ENCODE data around the gene ZBTB39. TPM values are rescaled to one million over a fixed set of nuclear protein-coding genes. Genes with fewer than 3 reads are reported as not detected.
"Not testable (repeated sequence)": the region's sequence is repeated elsewhere in the genome, so short reads cannot be mapped to it uniquely, and the experiment has no call there.

The ZBTB39 gene
- total and polyA plus RNA-seq, 3 experiments from 2014 or later = 2.0 to 9.3 (median 9.1) TPM

GRCh38 chr12:57027805-57028153, 21.4 kb upstream of the ZBTB39 start:
- Mint-ChIP-seq H3K4me3 (no peak overlapping the region), H3K4me1 (peaks cover 20 to 35% (median 25%) of the 10 kb centered on the region in 3 donors)

GRCh38 chr12:57027011-57027804, 20.9 kb upstream of the ZBTB39 start:
- Histone ChIP-seq H3K36me3 (ENCODE audit: insufficient read depth, low read length) (no peaks in the 10 kb centered on the region), H3K27me3 (ENCODE audit: insufficient read depth, low read length, poor library complexity, severe bottlenecking) (no peaks in the 10 kb centered on the region), H3K9me3 (ENCODE audit: low read length) (no peaks in the 10 kb centered on the region), H3K4me1 (ENCODE audit: insufficient read depth, low read length) (peaks cover 46% of the 10 kb centered on the region), H3K4me3 (ENCODE audit: low read length) (no peak overlapping the region), H3K27ac (ENCODE audit: low read depth, low read length) (no peak overlapping the region)
- H3K9me3 Mint-ChIP-seq = no peaks in the 10 kb centered on the region
- CTCF ChIA-PET = interaction anchor here (1.0 to 1.4 kb wide), 3 partner anchors 8 to 88 kb away, joined by 3 to 6 read pairs (median 3); no protein-coding TSS in a partner anchor
- H3K4me3 Mint-ChIP-seq = no peak overlapping the region
- peaks cover 20 to 35% (median 25%) of the 10 kb centered on the region in 3 donors for H3K4me1 Mint-ChIP-seq
- DNase-seq = no peak
- POLR2A ChIA-PET = no interaction called here
- no peaks in the 10 kb centered on the region for H3K27me3 Mint-ChIP-seq
- H3K36me3 Mint-ChIP-seq = no peaks in the 10 kb centered on the region
- H3K27ac Mint-ChIP-seq = peak overlapping the region in 6 of 8 donors; percentile 2 to 75 (median 30)

More at GRCh38 chr12:57027805-57028153, 21.4 kb upstream of the ZBTB39 start:
- no peaks in the 10 kb centered on the region for H3K36me3 Mint-ChIP-seq
- H3K27me3 ChIP-seq (ENCODE audit: insufficient read depth, low read length, poor library complexity, severe bottlenecking) = no peaks in the 10 kb centered on the region
- peaks cover 46% of the 10 kb centered on the region for H3K4me1 ChIP-seq (ENCODE audit: insufficient read depth, low read length)
- POLR2A ChIA-PET = no interaction called here
- no peaks in the 10 kb centered on the region for H3K36me3 ChIP-seq (ENCODE audit: insufficient read depth, low read length)
- no peaks in the 10 kb centered on the region for H3K9me3 Mint-ChIP-seq
- no peak overlapping the region for H3K27ac ChIP-seq (ENCODE audit: low read depth, low read length)
- H3K9me3 ChIP-seq (ENCODE audit: low read length) = no peaks in the 10 kb centered on the region
- no peaks in the 10 kb centered on the region for H3K27me3 Mint-ChIP-seq
- peak overlapping the region in 5 of 8 donors; percentile 2 to 75 (median 44) for H3K27ac Mint-ChIP-seq
- DNase-seq = no peak
- H3K4me3 ChIP-seq (ENCODE audit: low read length) = no peak overlapping the region
- CTCF ChIA-PET = interaction anchor here (1.0 to 1.4 kb wide), 3 partner anchors 9 to 87 kb away, joined by 3 to 6 read pairs (median 3); no protein-coding TSS in a partner anchor

GRCh38 chr12:57025196-57025595, 18.9 kb upstream of the ZBTB39 start:
- no peaks in the 10 kb centered on the region for H3K9me3 Mint-ChIP-seq
- H3K27ac Mint-ChIP-seq = no peak overlapping the region
- POLR2A ChIA-PET = no interaction called here
- Histone ChIP-seq H3K9me3 (ENCODE audit: low read length) (no peaks in the 10 kb centered on the region), H3K4me3 (ENCODE audit: low read length) (no peak overlapping the region), H3K4me1 (ENCODE audit: insufficient read depth, low read length) (peaks cover 37% of the 10 kb centered on the region), H3K36me3 (ENCODE audit: insufficient read depth, low read length) (no peaks in the 10 kb centered on the region), H3K27me3 (ENCODE audit: insufficient read depth, low read length, poor library complexity, severe bottlenecking) (no peaks in the 10 kb centered on the region), H3K27ac (ENCODE audit: low read depth, low read length) (no peak overlapping the region)
- H3K36me3 Mint-ChIP-seq = no peaks in the 10 kb centered on the region
- no peak overlapping the region for H3K4me3 Mint-ChIP-seq
- CTCF ChIA-PET = interaction anchor here (1.3 kb wide), 1 partner anchor 10 kb away, joined by 3 read pairs; no protein-coding TSS in a partner anchor
- peaks cover 0 to 3% of the 10 kb centered on the region in 2 donors for H3K27me3 Mint-ChIP-seq
- no peak for DNase-seq
- H3K4me1 Mint-ChIP-seq = peaks cover 8 to 17% (median 8%) of the 10 kb centered on the region in 3 donors

- H3K27me3 ChIP-seq (ENCODE audit: insufficient read depth, low read length, poor library complexity, severe bottlenecking); H3K9me3 Mint-ChIP-seq; H3K4me1 Mint-ChIP-seq; CTCF ChIA-PET; H3K27ac ChIP-seq (ENCODE audit: low read depth, low read length); DNase-seq; H3K4me3 ChIP-seq (ENCODE audit: low read length); H3K9me3 ChIP-seq (ENCODE audit: low read length); H3K4me3 Mint-ChIP-seq; H3K36me3 Mint-ChIP-seq; H3K27me3 Mint-ChIP-seq; POLR2A ChIA-PET; H3K36me3 ChIP-seq (ENCODE audit: insufficient read depth, low read length): not testable (repeated sequence)
- peaks cover 35% of the 10 kb centered on the region for H3K4me1 ChIP-seq (ENCODE audit: insufficient read depth, low read length)
- H3K27ac Mint-ChIP-seq = peak overlapping the region in 1 of 8 donors; percentile 43
Observed at GRCh38 chr12:57022324-57022723, 16.0 kb upstream of the ZBTB39 start.

- CTCF ChIA-PET = no interaction called here
- POLR2A ChIA-PET = interaction anchor here (0.6 kb wide), 1 partner anchor 641 kb away, joined by 7 read pairs; no protein-coding TSS in a partner anchor
- H3K36me3 ChIP-seq (ENCODE audit: insufficient read depth, low read length) = no peaks in the 10 kb centered on the region
- no peaks in the 10 kb centered on the region for H3K36me3 Mint-ChIP-seq
- no peak for DNase-seq
- H3K9me3 ChIP-seq (ENCODE audit: low read length) = no peaks in the 10 kb centered on the region
- H3K4me1 ChIP-seq (ENCODE audit: insufficient read depth, low read length) = peaks cover 25% of the 10 kb centered on the region
- H3K4me1 Mint-ChIP-seq = no peaks in the 10 kb centered on the region
- H3K9me3 Mint-ChIP-seq = no peaks in the 10 kb centered on the region
- H3K27ac ChIP-seq (ENCODE audit: low read depth, low read length) = no peak overlapping the region
- no peak overlapping the region for H3K4me3 ChIP-seq (ENCODE audit: low read length)
- H3K27me3 ChIP-seq (ENCODE audit: insufficient read depth, low read length, poor library complexity, severe bottlenecking) = no peaks in the 10 kb centered on the region
- peak overlapping the region in 2 of 8 donors; percentile 50 to 70 for H3K27ac Mint-ChIP-seq
- H3K27me3 Mint-ChIP-seq = peaks cover 7 to 11% of the 10 kb centered on the region in 2 donors
- H3K4me3 Mint-ChIP-seq = no peak overlapping the region
Observed at GRCh38 chr12:57019983-57020719, 13.8 kb upstream of the ZBTB39 start.

GRCh38 chr12:57018906-57019305, 12.6 kb upstream of the ZBTB39 start:
- CTCF ChIA-PET = interaction anchor here (0.7 to 1.2 kb wide), 4 partner anchors 8 to 93 kb away, joined by 3 to 4 read pairs (median 3); no protein-coding TSS in a partner anchor
- no peaks in the 10 kb centered on the region for H3K36me3 ChIP-seq (ENCODE audit: insufficient read depth, low read length)
- peaks cover 3% of the 10 kb centered on the region for H3K27me3 ChIP-seq (ENCODE audit: insufficient read depth, low read length, poor library complexity, severe bottlenecking)

GRCh38 chr12:57018353-57018752, 12.0 kb upstream of the ZBTB39 start:
- H3K27ac Mint-ChIP-seq; DNase-seq; H3K4me1 Mint-ChIP-seq; H3K4me3 Mint-ChIP-seq; H3K36me3 ChIP-seq (ENCODE audit: insufficient read depth, low read length); H3K9me3 ChIP-seq (ENCODE audit: low read length); H3K9me3 Mint-ChIP-seq; H3K36me3 Mint-ChIP-seq; H3K27ac ChIP-seq (ENCODE audit: low read depth, low read length); H3K4me3 ChIP-seq (ENCODE audit: low read length); H3K27me3 ChIP-seq (ENCODE audit: insufficient read depth, low read length, poor library complexity, severe bottlenecking): not testable (repeated sequence)
- POLR2A ChIA-PET = interaction anchor here (0.6 kb wide), 1 partner anchor 44 kb away, joined by 4 read pairs; no protein-coding TSS in a partner anchor
- H3K4me1 ChIP-seq (ENCODE audit: insufficient read depth, low read length) = peaks cover 25% of the 10 kb centered on the region
- peaks cover 13 to 26% of the 10 kb centered on the region in 2 donors for H3K27me3 Mint-ChIP-seq
- CTCF ChIA-PET = interaction anchor here (0.7 to 1.2 kb wide), 4 partner anchors 9 to 93 kb away, joined by 3 to 4 read pairs (median 3); no protein-coding TSS in a partner anchor

More at GRCh38 chr12:57018906-57019305, 12.6 kb upstream of the ZBTB39 start:
- no peak overlapping the region for H3K4me3 ChIP-seq (ENCODE audit: low read length)
- POLR2A ChIA-PET = no interaction called here
- H3K27ac Mint-ChIP-seq = no peak overlapping the region
- H3K4me3 Mint-ChIP-seq = no peak overlapping the region
- H3K27me3 Mint-ChIP-seq = peaks cover 12 to 24% of the 10 kb centered on the region in 2 donors
- no peaks in the 10 kb centered on the region for H3K9me3 Mint-ChIP-seq
- no peaks in the 10 kb centered on the region for H3K4me1 Mint-ChIP-seq
- no peak for DNase-seq
- no peaks in the 10 kb centered on the region for H3K9me3 ChIP-seq (ENCODE audit: low read length)
- peaks cover 25% of the 10 kb centered on the region for H3K4me1 ChIP-seq (ENCODE audit: insufficient read depth, low read length)
- no peak overlapping the region for H3K27ac ChIP-seq (ENCODE audit: low read depth, low read length)
- no peaks in the 10 kb centered on the region for H3K36me3 Mint-ChIP-seq

GRCh38 chr12:57016348-57016747, 10.0 kb upstream of the ZBTB39 start, which contains the start of gene TAC3:
TSS of gene TAC3 (minus strand) at chr12:57016529. CDS start at chr12:57015797, 732 bp downstream.
- DNase-seq = no peak
- H3K27ac ChIP-seq (ENCODE audit: low read depth, low read length) = no peak within 1 kb of the TSS
- peaks cover 6 to 9% (median 8%) of the 10 kb centered on the region in 3 donors for H3K4me1 Mint-ChIP-seq
- peaks cover 32% of the 10 kb centered on the region for H3K4me1 ChIP-seq (ENCODE audit: insufficient read depth, low read length)
- no peak within 1 kb of the TSS for H3K4me3 ChIP-seq (ENCODE audit: low read length)
- H3K4me3 Mint-ChIP-seq = no peak within 1 kb of the TSS
- peaks cover 14 to 26% of the 10 kb centered on the region in 2 donors for H3K27me3 Mint-ChIP-seq
- POLR2A ChIA-PET = no interaction called here
- H3K27ac Mint-ChIP-seq = peak within 1 kb of the TSS in 1 of 8 donors; percentile 60
- no peaks in the 10 kb centered on the region for H3K9me3 ChIP-seq (ENCODE audit: low read length)
- no peaks in the 10 kb centered on the region for H3K36me3 Mint-ChIP-seq
- peaks cover 3% of the 10 kb centered on the region for H3K27me3 ChIP-seq (ENCODE audit: insufficient read depth, low read length, poor library complexity, severe bottlenecking)
- no peaks in the 10 kb centered on the region for H3K36me3 ChIP-seq (ENCODE audit: insufficient read depth, low read length)
- CTCF ChIA-PET = interaction anchor here (0.6 to 1.7 kb wide), 3 partner anchors 16 to 290 kb away, joined by 3 to 5 read pairs (median 3); no protein-coding TSS in a partner anchor
- no peaks in the 10 kb centered on the region for H3K9me3 Mint-ChIP-seq
